Keratinocyte (primary cell): ENCODE data around the gene USP47. TPM values are rescaled to one million over a fixed set of nuclear protein-coding genes. Genes with fewer than 3 reads are reported as not detected.

Experiments
- DNase-seq: peaks from one replicate; pipeline ENCODE4 v3.0.0-alpha.2; 2011; ENCODE audit warnings: low read depth, missing footprints, low spot score
- FAIRE-seq: peaks from 2 replicates; lab custom pipeline; 2011; peaks lifted over from hg19 to GRCh38; lab: Jason Lieb, UNC
- H2AFZ ChIP-seq: 2 replicates; pipeline ENCODE4 v1.6.0; 2012; ENCODE audit warnings: low read length, control low read depth, inconsistent platforms; ENCODE audit not compliant: control insufficient read depth
- H3K27ac ChIP-seq: 2 replicates; pipeline ENCODE4 v1.5.1; 2011; ENCODE audit warnings: low read length; ENCODE audit not compliant: control insufficient read depth, insufficient read depth
- H3K27me3 ChIP-seq: 3 replicates; pipeline ENCODE4 v1.6.0; 2011; ENCODE audit warnings: low read length; ENCODE audit not compliant: control insufficient read depth, insufficient read depth; ENCODE audit errors: extremely low read depth
- H3K36me3 ChIP-seq, 2 experiments: 2 replicates in 1 of 2; 3 replicates in 1 of 2; pipeline ENCODE4 v1.5.1; 2011; ENCODE audit warnings: low read length in 2 of 2, mild to moderate bottlenecking in 1 of 2; ENCODE audit not compliant: control insufficient read depth in 2 of 2, insufficient read depth in 2 of 2; ENCODE audit errors: extremely low read depth in 1 of 2
- H3K4me1 ChIP-seq: 3 replicates; pipeline ENCODE4 v1.5.1; 2011; ENCODE audit warnings: low read length; ENCODE audit not compliant: control insufficient read depth, insufficient read depth; ENCODE audit errors: extremely low read depth
- H3K4me2 ChIP-seq: 3 replicates; pipeline ENCODE4 v1.6.0; 2011; ENCODE audit warnings: low read depth, low read length; ENCODE audit not compliant: control insufficient read depth, insufficient read depth; ENCODE audit errors: extremely low read depth
- H3K4me3 ChIP-seq, 3 experiments: fragments of 200-600 bp in 1 of 3; sonication (generic) in 1 of 3; 2 replicates in 2 of 3; 3 replicates in 1 of 3; pipeline ENCODE4 v1.5.1; 2011 to 2016; ENCODE audit warnings: low read length in 3 of 3, mild to moderate bottlenecking in 3 of 3, control low read depth in 2 of 3, inconsistent platforms in 1 of 3, low read depth in 1 of 3, mixed read lengths in 1 of 3, mixed run types in 1 of 3, moderate library complexity in 1 of 3; ENCODE audit not compliant: control insufficient read depth in 2 of 3, insufficient read depth in 2 of 3; ENCODE audit errors: extremely low read depth in 1 of 3
- H3K79me2 ChIP-seq: 2 replicates; pipeline ENCODE4 v1.6.0; 2012; ENCODE audit warnings: low read length; ENCODE audit not compliant: control insufficient read depth, insufficient read depth
- H3K9ac ChIP-seq: 3 replicates; pipeline ENCODE4 v1.6.0; 2011; ENCODE audit warnings: low read length; ENCODE audit not compliant: control insufficient read depth, insufficient read depth; ENCODE audit errors: extremely low read depth
- H3K9me1 ChIP-seq: 3 replicates; pipeline ENCODE4 v1.6.0; 2011; ENCODE audit warnings: low read length; ENCODE audit not compliant: control insufficient read depth, insufficient read depth; ENCODE audit errors: extremely low read depth
- H3K9me3 ChIP-seq: 2 replicates; pipeline ENCODE4 v1.5.1; 2012; ENCODE audit warnings: low read depth, low read length; ENCODE audit not compliant: control insufficient read depth
- H4K20me1 ChIP-seq: 3 replicates; pipeline ENCODE4 v1.6.0; 2011; ENCODE audit warnings: low read length; ENCODE audit not compliant: control insufficient read depth, insufficient read depth; ENCODE audit errors: extremely low read depth
- EZH2 ChIP-seq: IDR thresholded peaks from one replicate; pipeline ENCODE4 v1.6.1; 2012; ENCODE audit warnings: inconsistent platforms, mild to moderate bottlenecking, low read length, moderate library complexity
- dilution Hi-C: fragments of 300-500 bp; cut with MboI; formaldehyde crosslinking; loops from one replicate; pipeline ENCODE4 v1.7.0; 2020; ENCODE audit warnings: low sequenced_read_pairs; ENCODE audit not compliant: extremely low pct_ligation_motif_present
- polyA plus RNA-seq, 5 experiments: library from polyadenylated mRNA; depleted of rRNA in 3 of 5; stranded (reverse) in 3 of 5; stranded (forward) in 1 of 5; unstranded in 1 of 5; fragments of >200 nt; gene quantifications; 1 replicate in 1 of 5; 2 replicates in 3 of 5; 3 replicates in 1 of 5; pipeline versions ENCODE4 v1.2.1 to v1.2.3, GENCODE V29; 2011 to 2012; ENCODE audit warnings: missing spikeins in 2 of 5, low read depth in 1 of 5, low replicate concordance in 1 of 5
- TF ChIP-seq, protein P1 (sequence below), 3 experiments: IDR thresholded peaks in 1 of 3; conservative IDR thresholded peaks in 1 of 3; optimal IDR thresholded peaks in 1 of 3; 2 replicates in 2 of 3; 3 replicates in 1 of 3; pipeline versions ENCODE3 to v1.5.1; 2011; ENCODE audit warnings: low read length in 3 of 3, mild to moderate bottlenecking in 3 of 3, moderate library complexity in 2 of 3, control low read depth in 1 of 3, inconsistent platforms in 1 of 3; ENCODE audit not compliant: insufficient read depth in 2 of 3; ENCODE audit errors: extremely low read depth in 1 of 3

Gene USP47
- polyA plus RNA-seq, 1 donor (not counting 4 experiments of a cell fraction or from before 2014, with no cell fraction given), result 22.4 TPM

DNA sequence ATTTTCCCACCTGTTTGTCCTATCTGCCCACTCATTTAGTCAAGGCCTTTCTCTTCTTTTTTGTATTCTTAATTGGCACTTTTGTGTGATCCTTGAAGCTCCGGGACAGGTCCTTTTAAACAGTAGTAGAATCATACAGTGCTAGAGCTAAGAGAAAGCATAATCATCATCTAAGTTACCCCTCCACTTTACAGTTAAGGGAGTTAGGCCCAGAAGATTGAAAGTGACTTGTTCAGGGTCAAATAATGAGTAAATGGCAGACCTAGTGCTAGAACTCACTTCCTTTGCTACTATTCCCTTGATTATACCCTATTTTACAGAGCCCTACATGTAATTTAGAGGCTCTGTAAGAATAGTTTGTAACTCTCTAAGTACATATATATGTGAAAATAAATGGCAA is 2.5 kb downstream of the USP47 start:
- no peaks in the 10 kb centered on the region for H3K9me1 ChIP-seq
- peak overlapping the region in 2 of 3 experiments; percentile 89 for H3K4me3 ChIP-seq
- no peak overlapping the region for H2AFZ ChIP-seq
- peaks cover 9% of the 10 kb centered on the region for H4K20me1 ChIP-seq
- peak overlapping the region; percentile 87 for H3K4me2 ChIP-seq
- FAIRE-seq (no peak), DNase-seq (no peak)
- TF ChIP-seq, protein P1, sequence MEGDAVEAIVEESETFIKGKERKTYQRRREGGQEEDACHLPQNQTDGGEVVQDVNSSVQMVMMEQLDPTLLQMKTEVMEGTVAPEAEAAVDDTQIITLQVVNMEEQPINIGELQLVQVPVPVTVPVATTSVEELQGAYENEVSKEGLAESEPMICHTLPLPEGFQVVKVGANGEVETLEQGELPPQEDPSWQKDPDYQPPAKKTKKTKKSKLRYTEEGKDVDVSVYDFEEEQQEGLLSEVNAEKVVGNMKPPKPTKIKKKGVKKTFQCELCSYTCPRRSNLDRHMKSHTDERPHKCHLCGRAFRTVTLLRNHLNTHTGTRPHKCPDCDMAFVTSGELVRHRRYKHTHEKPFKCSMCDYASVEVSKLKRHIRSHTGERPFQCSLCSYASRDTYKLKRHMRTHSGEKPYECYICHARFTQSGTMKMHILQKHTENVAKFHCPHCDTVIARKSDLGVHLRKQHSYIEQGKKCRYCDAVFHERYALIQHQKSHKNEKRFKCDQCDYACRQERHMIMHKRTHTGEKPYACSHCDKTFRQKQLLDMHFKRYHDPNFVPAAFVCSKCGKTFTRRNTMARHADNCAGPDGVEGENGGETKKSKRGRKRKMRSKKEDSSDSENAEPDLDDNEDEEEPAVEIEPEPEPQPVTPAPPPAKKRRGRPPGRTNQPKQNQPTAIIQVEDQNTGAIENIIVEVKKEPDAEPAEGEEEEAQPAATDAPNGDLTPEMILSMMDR (optimal IDR thresholded peaks at IDR 0.05 in 1 of 3, IDR thresholded peaks at IDR 0.05 in 1 of 3, conservative IDR thresholded peaks at IDR 0.05 in 1 of 3; ENCODE audit: extremely low read depth in 1 of 3, insufficient read depth in 2 of 3, low read length in 3 of 3), result no peak
- TF ChIP-seq EZH2, result no peak
- H3K79me2 ChIP-seq, result peaks cover 73% of the 10 kb centered on the region
- H3K4me1 ChIP-seq, result peaks cover 32% of the 10 kb centered on the region
- dilution Hi-C loops, result no loop called here
- H3K9ac ChIP-seq, result peak overlapping the region; percentile 6
- H3K9me3 ChIP-seq, result no peaks in the 10 kb centered on the region
- no peaks in the 10 kb centered on the region for H3K27me3 ChIP-seq
- H3K36me3 ChIP-seq, result no peaks in the 10 kb centered on the region
- peak overlapping the region; percentile 57 for H3K27ac ChIP-seq

DNA sequence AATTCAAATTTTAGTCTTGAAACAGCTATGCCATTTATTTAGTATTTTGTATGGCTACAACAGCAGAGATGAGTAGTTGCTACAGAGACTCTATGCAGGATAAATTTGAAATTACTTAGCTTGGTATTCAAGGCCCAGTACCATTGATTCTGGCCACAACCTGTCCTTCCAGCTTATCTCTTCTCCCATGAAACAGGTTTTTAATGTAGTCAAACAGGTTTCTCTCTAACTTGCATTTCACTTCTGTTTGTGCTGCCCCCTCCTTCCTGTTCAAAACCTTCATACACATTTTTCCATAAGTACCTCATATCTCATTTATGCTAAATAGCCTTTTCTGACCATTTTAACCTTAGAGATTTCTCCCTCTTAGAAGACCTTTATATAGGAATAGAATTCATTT is 3.3 kb downstream of the USP47 start:
- peak overlapping the region in 2 of 3 experiments; percentile 41 to 89 for H3K4me3 ChIP-seq
- no peak for TF ChIP-seq EZH2
- TF ChIP-seq, protein P1 (optimal IDR thresholded peaks at IDR 0.05 in 1 of 3, IDR thresholded peaks at IDR 0.05 in 1 of 3, conservative IDR thresholded peaks at IDR 0.05 in 1 of 3; ENCODE audit: extremely low read depth in 1 of 3, insufficient read depth in 2 of 3, low read length in 3 of 3), result no peak
- no peak overlapping the region for H3K9ac ChIP-seq
- H4K20me1 ChIP-seq, result peaks cover 9% of the 10 kb centered on the region
- peak overlapping the region; percentile 57 for H3K27ac ChIP-seq
- no peaks in the 10 kb centered on the region for H3K9me1 ChIP-seq
- H3K4me2 ChIP-seq, result peak overlapping the region; percentile 87
- no peak for DNase-seq
- FAIRE-seq, result peak; percentile 26
- H2AFZ ChIP-seq, result no peak overlapping the region
- no peaks in the 10 kb centered on the region for H3K36me3 ChIP-seq
- peaks cover 39% of the 10 kb centered on the region for H3K4me1 ChIP-seq
- no peaks in the 10 kb centered on the region for H3K9me3 ChIP-seq
- dilution Hi-C loops, result no loop called here
- peaks cover 80% of the 10 kb centered on the region for H3K79me2 ChIP-seq
- no peaks in the 10 kb centered on the region for H3K27me3 ChIP-seq
